ENCODE measurements around the gene GDF7.

GRCh38 chr2:20706217-20706616, 39.3 kb downstream of the GDF7 start:
- TF ChIP-seq CTCF (IDR thresholded peaks at IDR 0.05) (no peak), POLR2A (IDR thresholded peaks at IDR 0.05) (no peak)
